ENCODE measurements around the gene EHMT1. TPM values are rescaled to one million over a fixed set of nuclear protein-coding genes. Genes with fewer than 3 reads are reported as not detected.

EHMT1 gene
- total and polyA plus RNA-seq, 9 of the 15 experiments (the other 6 are each of a cell fraction or from before 2014, with no cell fraction given): 2.2 to 76.0 (median 36.4) TPM

DNA sequence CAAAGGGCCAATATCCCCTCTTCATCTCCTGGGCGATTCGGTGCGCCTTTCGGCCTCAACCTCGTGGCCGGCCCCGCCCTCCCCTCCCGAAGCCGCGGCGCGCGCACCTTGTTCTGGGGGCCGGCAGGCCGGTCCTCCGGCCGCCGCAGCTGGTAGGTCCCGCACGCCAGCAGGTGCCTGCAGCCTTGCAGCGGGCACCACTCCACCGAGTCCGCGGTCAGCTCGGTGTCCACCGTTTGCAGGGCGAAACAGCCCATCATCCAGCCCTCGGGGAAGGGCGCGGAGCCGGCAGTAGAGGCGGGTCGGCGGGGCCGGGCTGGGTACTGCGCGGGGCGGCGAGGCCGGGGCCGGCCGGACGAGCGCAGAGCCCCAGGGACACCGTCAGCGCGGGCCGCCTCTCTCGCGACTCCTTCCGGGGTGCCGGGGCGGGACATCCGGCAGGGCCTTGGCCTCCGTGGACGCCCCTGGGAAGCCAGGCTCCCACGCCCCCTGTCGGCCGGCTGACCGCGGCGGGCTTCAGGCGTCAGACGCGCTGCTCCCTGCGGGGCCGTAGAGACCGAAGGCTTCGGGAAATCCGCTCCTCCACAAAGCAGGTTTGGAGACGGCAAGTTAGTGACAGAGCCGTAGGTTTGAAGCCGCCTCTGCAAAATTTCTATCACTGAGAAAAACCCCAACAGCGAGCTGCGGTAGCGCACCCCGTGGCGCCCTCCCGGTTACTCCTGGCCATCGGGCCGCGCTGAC is 40.1 kb upstream of the EHMT1 start, which contains the start of gene DPH7 (continued):
- no peak for TF ChIP-seq ARID2 (IDR thresholded peaks at IDR 0.05)
- peak; percentile 93 for TF ChIP-seq SIN3B (IDR thresholded peaks at IDR 0.05; ENCODE audit: low read depth)
- no peak for TF ChIP-seq ZNF707 (CRISPR knock-in tag; conservative IDR thresholded peaks at IDR 0.05)
- TF ChIP-seq ZNF384 (IDR thresholded peaks at IDR 0.05; ENCODE audit: low read depth, low read length): no peak; the same call in 1 of the 2 replicates
- no peak for TF ChIP-seq BRF1 (IDR thresholded peaks at IDR 0.05; ENCODE audit: borderline replicate concordance, extremely low read depth, insufficient read length)
- TF ChIP-seq HOMEZ (CRISPR knock-in tag; IDR thresholded peaks at IDR 0.05): no peak
- no peak for TF ChIP-seq FOXJ3 (CRISPR knock-in tag; IDR thresholded peaks at IDR 0.05)
- no peak for TF ChIP-seq TAF15 (IDR thresholded peaks at IDR 0.05; ENCODE audit: low read depth, low read length)
- TF ChIP-seq, protein P1, sequence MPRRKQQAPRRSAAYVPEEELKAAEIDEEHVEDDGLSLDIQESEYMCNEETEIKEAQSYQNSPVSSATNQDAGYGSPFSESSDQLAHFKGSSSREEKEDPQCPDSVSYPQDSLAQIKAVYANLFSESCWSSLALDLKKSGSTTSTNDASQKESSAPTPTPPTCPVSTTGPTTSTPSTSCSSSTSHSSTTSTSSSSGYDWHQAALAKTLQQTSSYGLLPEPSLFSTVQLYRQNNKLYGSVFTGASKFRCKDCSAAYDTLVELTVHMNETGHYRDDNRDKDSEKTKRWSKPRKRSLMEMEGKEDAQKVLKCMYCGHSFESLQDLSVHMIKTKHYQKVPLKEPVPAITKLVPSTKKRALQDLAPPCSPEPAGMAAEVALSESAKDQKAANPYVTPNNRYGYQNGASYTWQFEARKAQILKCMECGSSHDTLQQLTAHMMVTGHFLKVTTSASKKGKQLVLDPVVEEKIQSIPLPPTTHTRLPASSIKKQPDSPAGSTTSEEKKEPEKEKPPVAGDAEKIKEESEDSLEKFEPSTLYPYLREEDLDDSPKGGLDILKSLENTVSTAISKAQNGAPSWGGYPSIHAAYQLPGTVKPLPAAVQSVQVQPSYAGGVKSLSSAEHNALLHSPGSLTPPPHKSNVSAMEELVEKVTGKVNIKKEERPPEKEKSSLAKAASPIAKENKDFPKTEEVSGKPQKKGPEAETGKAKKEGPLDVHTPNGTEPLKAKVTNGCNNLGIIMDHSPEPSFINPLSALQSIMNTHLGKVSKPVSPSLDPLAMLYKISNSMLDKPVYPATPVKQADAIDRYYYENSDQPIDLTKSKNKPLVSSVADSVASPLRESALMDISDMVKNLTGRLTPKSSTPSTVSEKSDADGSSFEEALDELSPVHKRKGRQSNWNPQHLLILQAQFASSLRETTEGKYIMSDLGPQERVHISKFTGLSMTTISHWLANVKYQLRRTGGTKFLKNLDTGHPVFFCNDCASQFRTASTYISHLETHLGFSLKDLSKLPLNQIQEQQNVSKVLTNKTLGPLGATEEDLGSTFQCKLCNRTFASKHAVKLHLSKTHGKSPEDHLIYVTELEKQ (CRISPR knock-in tag; IDR thresholded peaks at IDR 0.05): no peak
- TF ChIP-seq DIDO1 (tag; IDR thresholded peaks at IDR 0.05; ENCODE audit: low read depth): peak; percentile 43; the same call in 1 of the 2 replicates
- TF ChIP-seq ZKSCAN3 (CRISPR knock-in tag; IDR thresholded peaks at IDR 0.05): no peak
- no peak for TF ChIP-seq THRAP3 (IDR thresholded peaks at IDR 0.05; ENCODE audit: borderline replicate concordance)
- no peak for TF ChIP-seq HLTF (IDR thresholded peaks at IDR 0.05)
- 0 out of 3 replicates have a peak, but pooled peaks of 1 of the 2 experiments have one; percentile 46 for TF ChIP-seq CBX3 (IDR thresholded peaks at IDR 0.05; ENCODE audit: borderline replicate concordance in 1 of 2, low read length in 2 of 2)
- no peak; the same call in none of the 2 replicates for TF ChIP-seq ZZZ3 (IDR thresholded peaks at IDR 0.05)
- TF ChIP-seq CREBBP (IDR thresholded peaks at IDR 0.05; ENCODE audit: low read depth, low read length): no peak
- TF ChIP-seq HNRNPUL1 (IDR thresholded peaks at IDR 0.05; ENCODE audit: low read length): no peak
- TF ChIP-seq KAT7 (CRISPR knock-in tag; IDR thresholded peaks at IDR 0.05; ENCODE audit: borderline replicate concordance): no peak; the same call in 1 of the 2 replicates
- TF ChIP-seq GABPA (tag; conservative IDR thresholded peaks at IDR 0.05; ENCODE audit: low read depth): peak; percentile 100
- TF ChIP-seq ZBTB2 (IDR thresholded peaks at IDR 0.05): no peak
- TF ChIP-seq ZNF583 (CRISPR knock-in tag; IDR thresholded peaks at IDR 0.05): peak; percentile 80
- TF ChIP-seq SAFB2 (IDR thresholded peaks at IDR 0.05; ENCODE audit: borderline replicate concordance, low read depth, low read length, severe bottlenecking): no peak
- TF ChIP-seq ZNF175 (CRISPR knock-in tag; IDR thresholded peaks at IDR 0.05; ENCODE audit: low read depth): no peak; the same call in 1 of the 2 replicates
- peak; percentile 69 for TF ChIP-seq L3MBTL2 (IDR thresholded peaks at IDR 0.05)
